ENCODE data around the gene RAB22A.

DNA sequence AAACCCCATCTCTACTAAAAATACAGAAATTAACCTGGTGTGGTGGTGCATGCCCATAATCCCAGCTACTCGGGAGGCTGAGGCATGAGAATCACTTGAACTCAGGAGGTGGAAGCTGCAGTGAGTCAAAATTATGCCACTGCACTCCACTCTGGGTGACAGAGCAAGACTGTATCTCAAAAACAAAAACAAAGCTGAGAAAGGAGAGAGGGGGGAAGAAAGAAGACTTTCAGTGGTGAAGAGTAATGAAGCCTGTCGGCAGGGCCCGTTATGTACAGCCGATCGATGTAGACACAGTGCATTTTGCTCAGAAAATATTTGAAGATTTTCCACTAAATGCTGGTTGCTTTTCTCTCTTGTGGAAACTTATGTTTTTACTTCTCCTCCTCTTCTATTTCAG lies 93.3 kb downstream of the RAB22A start:
- TF ChIP-seq CTCF (optimal IDR thresholded peaks at IDR 0.05 in 1 of 3, IDR thresholded peaks at IDR 0.05 in 1 of 3, conservative IDR thresholded peaks at IDR 0.05 in 1 of 3; ENCODE audit: extremely low read depth in 1 of 3, insufficient read depth in 2 of 3, low read length in 3 of 3) (no peak), EZH2 (IDR thresholded peaks at IDR 0.05; ENCODE audit: low read length) (no peak)

Measured in keratinocyte (primary cell).